ENCODE measurements around the gene EDN2. TPM values are rescaled to one million over a fixed set of nuclear protein-coding genes. Genes with fewer than 3 reads are reported as not detected.

Gene EDN2
- total RNA-seq, 1 donor from 2014 or later = 0.80 TPM

DNA sequence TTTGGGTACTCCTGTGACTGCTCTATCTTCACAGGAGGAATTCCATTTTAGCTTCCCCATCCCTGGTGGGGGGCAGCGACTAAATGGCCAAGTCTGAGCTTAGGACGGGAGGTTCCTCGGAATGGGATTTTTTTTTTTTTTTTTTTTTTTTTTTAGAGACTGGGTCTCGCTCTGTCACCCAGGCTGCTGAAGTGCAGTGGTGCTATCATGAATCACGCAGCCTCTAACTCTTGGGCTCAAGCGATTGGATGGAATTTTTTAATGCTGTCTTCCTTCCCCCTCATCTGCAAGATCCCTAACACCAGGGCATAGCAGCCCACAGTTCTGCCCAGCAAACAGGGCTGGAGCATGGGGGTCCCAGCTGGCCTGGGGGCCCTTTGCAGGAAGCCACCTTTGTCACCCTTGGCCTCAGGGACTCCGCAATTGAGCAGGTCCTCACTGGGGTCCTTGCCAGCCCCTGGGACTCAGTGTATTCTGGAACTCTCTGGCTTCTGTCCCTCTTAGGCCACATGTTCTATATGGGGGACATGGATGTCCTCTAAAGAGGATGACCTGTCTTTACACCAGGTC, 13.1 kb upstream of the EDN2 start:
- no peak for DNase-seq (ENCODE audit: low spot score)
- H3K4me3 Mint-ChIP-seq (ENCODE audit: unreplicated experiment) = no peak overlapping the region
- no peaks in the 10 kb centered on the region for H3K36me3 Mint-ChIP-seq (ENCODE audit: low read depth)
- TF ChIP-seq, protein P1, sequence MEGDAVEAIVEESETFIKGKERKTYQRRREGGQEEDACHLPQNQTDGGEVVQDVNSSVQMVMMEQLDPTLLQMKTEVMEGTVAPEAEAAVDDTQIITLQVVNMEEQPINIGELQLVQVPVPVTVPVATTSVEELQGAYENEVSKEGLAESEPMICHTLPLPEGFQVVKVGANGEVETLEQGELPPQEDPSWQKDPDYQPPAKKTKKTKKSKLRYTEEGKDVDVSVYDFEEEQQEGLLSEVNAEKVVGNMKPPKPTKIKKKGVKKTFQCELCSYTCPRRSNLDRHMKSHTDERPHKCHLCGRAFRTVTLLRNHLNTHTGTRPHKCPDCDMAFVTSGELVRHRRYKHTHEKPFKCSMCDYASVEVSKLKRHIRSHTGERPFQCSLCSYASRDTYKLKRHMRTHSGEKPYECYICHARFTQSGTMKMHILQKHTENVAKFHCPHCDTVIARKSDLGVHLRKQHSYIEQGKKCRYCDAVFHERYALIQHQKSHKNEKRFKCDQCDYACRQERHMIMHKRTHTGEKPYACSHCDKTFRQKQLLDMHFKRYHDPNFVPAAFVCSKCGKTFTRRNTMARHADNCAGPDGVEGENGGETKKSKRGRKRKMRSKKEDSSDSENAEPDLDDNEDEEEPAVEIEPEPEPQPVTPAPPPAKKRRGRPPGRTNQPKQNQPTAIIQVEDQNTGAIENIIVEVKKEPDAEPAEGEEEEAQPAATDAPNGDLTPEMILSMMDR (IDR thresholded peaks at IDR 0.05) = no peak
- H3K27ac Mint-ChIP-seq (ENCODE audit: unreplicated experiment) = peak overlapping the region; percentile 63
- H3K9me3 Mint-ChIP-seq (ENCODE audit: low read depth) = no peaks in the 10 kb centered on the region
- H3K27me3 Mint-ChIP-seq (ENCODE audit: low read depth) = no peaks in the 10 kb centered on the region
- H3K4me1 Mint-ChIP-seq (ENCODE audit: low read depth) = peaks cover 65% of the 10 kb centered on the region

DNA sequence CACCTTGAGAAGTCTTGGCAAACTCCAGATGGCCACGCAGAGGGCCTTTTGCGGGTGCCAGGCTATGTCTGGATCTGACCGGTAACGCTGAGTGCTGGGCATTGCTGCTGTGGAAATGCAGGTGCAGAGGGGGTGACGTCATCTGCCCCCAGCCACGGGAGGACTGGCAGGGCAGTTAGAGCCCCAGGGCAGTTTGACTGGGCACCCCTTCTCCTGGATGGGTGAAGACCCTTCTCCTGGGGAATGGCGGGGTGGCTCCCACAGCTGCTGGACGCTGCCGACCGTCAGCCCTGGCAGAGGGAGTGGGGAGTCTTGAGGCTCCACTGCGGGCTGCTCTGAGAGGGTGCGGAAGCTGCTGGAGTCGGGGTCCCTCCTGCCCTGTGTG, 12.6 kb upstream of the EDN2 start:
- no peaks in the 10 kb centered on the region for H3K9me3 Mint-ChIP-seq (ENCODE audit: low read depth)
- no peak for DNase-seq (ENCODE audit: low spot score)
- no peak overlapping the region for H3K4me3 Mint-ChIP-seq (ENCODE audit: unreplicated experiment)
- H3K27ac Mint-ChIP-seq (ENCODE audit: unreplicated experiment) = peak overlapping the region; percentile 63
- TF ChIP-seq, protein P1 (IDR thresholded peaks at IDR 0.05) = no peak
- peaks cover 70% of the 10 kb centered on the region for H3K4me1 Mint-ChIP-seq (ENCODE audit: low read depth)
- no peaks in the 10 kb centered on the region for H3K36me3 Mint-ChIP-seq (ENCODE audit: low read depth)
- no peaks in the 10 kb centered on the region for H3K27me3 Mint-ChIP-seq (ENCODE audit: low read depth)

DNA sequence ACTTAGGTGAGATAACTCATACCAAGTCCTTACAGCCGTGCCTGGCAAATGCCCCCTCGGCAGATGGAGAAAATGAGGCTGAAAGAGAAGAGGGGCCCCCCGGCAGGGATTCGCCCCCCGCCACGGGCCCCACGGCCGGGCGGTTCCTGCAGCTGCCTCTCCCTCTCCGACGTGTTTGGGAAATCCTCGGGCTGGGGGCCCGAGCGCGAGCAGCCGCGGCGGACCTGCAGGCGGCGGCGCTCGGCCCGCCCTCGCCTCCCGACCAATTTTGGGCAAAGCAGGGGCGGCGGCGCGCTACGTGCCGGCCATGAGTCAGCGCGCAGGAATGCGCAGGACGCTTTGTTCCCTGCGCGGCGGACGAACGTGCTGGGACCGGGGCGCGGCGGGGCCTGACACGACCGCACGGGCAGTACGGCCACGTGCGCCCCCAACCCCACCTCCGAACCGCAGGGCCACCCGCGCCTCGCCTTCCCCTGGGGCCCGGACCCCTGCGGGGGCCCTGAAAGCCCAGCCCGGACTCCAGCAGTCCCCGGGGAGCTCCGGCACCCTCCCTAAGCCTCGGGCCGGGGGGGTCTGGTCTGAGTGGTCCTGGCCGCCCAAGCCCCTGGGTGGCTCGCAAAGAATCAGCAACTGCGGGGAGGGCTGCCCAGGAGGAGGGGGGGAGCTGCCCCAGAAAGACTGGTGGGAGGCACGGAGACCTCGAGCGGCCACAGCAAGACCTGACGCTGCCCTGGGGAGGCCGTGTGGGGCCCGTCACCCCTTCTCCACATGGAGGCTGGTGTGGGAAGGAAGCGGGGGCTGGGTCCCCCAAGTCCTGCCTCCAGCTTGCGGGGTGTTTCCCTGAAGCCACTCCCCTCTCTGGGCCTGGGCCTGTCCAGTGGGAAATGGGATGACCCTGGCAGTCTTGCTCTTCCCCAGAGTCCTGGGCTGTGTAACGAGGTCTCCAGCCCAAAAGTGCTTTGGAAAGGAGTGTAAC, 11.9 kb upstream of the EDN2 start:
- Mint-ChIP-seq H3K27ac (ENCODE audit: unreplicated experiment) (peak overlapping the region; percentile 63), H3K9me3 (ENCODE audit: low read depth) (no peaks in the 10 kb centered on the region), H3K36me3 (ENCODE audit: low read depth) (no peaks in the 10 kb centered on the region), H3K4me3 (ENCODE audit: unreplicated experiment) (no peak overlapping the region), H3K27me3 (ENCODE audit: low read depth) (no peaks in the 10 kb centered on the region), H3K4me1 (ENCODE audit: low read depth) (peaks cover 77% of the 10 kb centered on the region)
- TF ChIP-seq, protein P1 (IDR thresholded peaks at IDR 0.05) = peak; percentile 5
- no peak for DNase-seq (ENCODE audit: low spot score)

DNA sequence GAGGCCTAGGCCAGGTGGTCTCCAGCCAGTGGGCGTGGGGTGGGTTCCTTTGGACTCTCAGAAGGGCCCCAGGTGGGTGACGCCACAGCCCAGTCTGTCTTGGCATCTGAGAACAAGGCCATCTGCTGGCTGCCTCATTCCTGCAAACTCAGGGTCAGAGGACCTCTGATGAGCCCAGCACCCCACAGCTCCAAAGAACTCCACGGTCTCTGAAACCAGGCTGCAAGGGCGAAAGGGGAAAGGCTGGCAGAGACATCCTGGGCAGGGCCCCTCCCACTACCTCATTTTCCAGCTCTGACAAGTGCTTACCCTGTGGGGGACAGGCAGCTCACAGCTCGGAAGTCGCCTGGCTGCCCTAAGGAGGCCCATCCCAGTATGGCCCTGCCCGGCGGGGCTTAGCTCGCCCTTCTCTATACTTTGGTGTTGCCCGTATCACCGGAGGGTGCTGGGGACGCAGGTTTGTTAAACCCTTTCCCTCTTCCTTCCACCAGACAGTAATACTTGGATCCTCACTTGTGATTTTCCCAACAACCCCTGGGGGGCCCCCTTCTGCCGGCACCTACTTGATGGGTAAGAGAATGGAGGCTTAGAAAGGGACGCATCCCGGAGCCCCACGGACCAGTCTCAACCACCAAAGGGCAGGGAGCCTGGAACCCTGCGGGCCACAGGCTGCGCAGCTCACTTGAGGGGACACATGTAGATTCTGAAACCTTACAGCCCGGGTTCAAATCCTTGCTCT, 10.9 kb upstream of the EDN2 start:
- Mint-ChIP-seq H3K4me1 (ENCODE audit: low read depth) (peaks cover 72% of the 10 kb centered on the region), H3K27me3 (ENCODE audit: low read depth) (no peaks in the 10 kb centered on the region), H3K9me3 (ENCODE audit: low read depth) (no peaks in the 10 kb centered on the region), H3K27ac (ENCODE audit: unreplicated experiment) (peak overlapping the region; percentile 30), H3K4me3 (ENCODE audit: unreplicated experiment) (no peak overlapping the region), H3K36me3 (ENCODE audit: low read depth) (no peaks in the 10 kb centered on the region)
- no peak for DNase-seq (ENCODE audit: low spot score)
- TF ChIP-seq, protein P1 (IDR thresholded peaks at IDR 0.05) = peak; percentile 67

Measured in chondrocyte (in vitro differentiated cells).